Ishikawa (cell line): Measurements from ENCODE around the gene C10orf88.

Experiments used
- CEBPB ChIP-seq: IDR thresholded peaks from 2 replicates; pipeline ENCODE4 v1.6.1; 2012
- CREB1 ChIP-seq: IDR thresholded peaks from 2 replicates; pipeline ENCODE4 v1.6.1; 2012; ENCODE audit warnings: low read depth
- EGR1 ChIP-seq: IDR thresholded peaks from 2 replicates; pipeline ENCODE4 v1.6.1; 2012
- EP300 ChIP-seq: IDR thresholded peaks from 2 replicates; pipeline ENCODE4 v1.6.1; 2012; ENCODE audit warnings: borderline replicate concordance
- FOXM1 ChIP-seq: IDR thresholded peaks from 2 replicates; pipeline ENCODE4 v1.6.1; 2012; ENCODE audit warnings: low read depth, borderline replicate concordance
- MAX ChIP-seq: IDR thresholded peaks from 2 replicates; pipeline ENCODE4 v1.6.1; 2012
- NFIC ChIP-seq: IDR thresholded peaks from 2 replicates; pipeline ENCODE4 v1.6.1; 2012
- RAD21 ChIP-seq: IDR thresholded peaks from 2 replicates; pipeline ENCODE4 v1.6.1; 2012; ENCODE audit warnings: low read depth
- REST ChIP-seq: IDR thresholded peaks from 2 replicates; pipeline ENCODE4 v1.6.1; 2012; ENCODE audit warnings: low read depth, mild to moderate bottlenecking
- TAF1 ChIP-seq: IDR thresholded peaks from 2 replicates; pipeline ENCODE4 v1.6.1; 2012; ENCODE audit warnings: low read depth, mild to moderate bottlenecking
- TCF12 ChIP-seq: IDR thresholded peaks from 2 replicates; pipeline ENCODE4 v1.6.1; 2012; ENCODE audit warnings: low read depth
- TEAD4 ChIP-seq: IDR thresholded peaks from 2 replicates; pipeline ENCODE4 v1.6.1; 2012
- USF1 ChIP-seq: IDR thresholded peaks from 2 replicates; pipeline ENCODE4 v1.6.1; 2012
- YY1 ChIP-seq: IDR thresholded peaks from 2 replicates; pipeline ENCODE4 v1.6.1; 2012; ENCODE audit warnings: low read depth
- ZBTB7A ChIP-seq: IDR thresholded peaks from 2 replicates; pipeline ENCODE4 v1.6.1; 2012; ENCODE audit warnings: low read depth

Gene C10orf88

DNA sequence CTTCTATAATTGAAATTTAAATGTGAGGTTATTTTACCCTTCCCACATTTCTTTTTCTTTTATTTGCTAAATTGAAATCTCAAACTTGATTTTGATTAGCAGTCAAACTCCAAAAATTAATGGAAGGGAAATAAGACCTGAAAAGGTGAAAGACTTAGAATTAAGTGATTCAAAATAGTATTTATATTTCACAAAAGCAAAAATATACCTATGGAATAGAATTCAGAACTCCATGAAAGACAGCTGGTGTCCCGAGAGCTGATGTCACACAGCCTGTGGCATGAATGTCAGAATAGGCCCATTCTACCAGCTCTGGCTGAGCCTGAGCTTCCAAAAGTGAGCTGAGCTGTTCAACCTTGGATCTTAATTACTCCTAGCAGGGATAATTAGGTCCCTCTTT, 43.7 kb downstream of the C10orf88 start, which contains the start of gene FAM24A:
Gene FAM24A, plus strand, starts transcription at position 301 of the 400 bp plus-strand sequence. CDS start 1,025 bp downstream, outside the sequence.
- TF ChIP-seq USF1: no peak
- TF ChIP-seq FOXM1: no peak
- TF ChIP-seq TEAD4: no peak
- TF ChIP-seq NFIC: no peak
- TF ChIP-seq REST: no peak
- TF ChIP-seq ZBTB7A: no peak
- no peak for TF ChIP-seq EGR1
- TF ChIP-seq TCF12: no peak
- TF ChIP-seq CREB1: no peak
- no peak for TF ChIP-seq RAD21
- no peak for TF ChIP-seq TAF1
- TF ChIP-seq YY1: no peak
- no peak for TF ChIP-seq CEBPB
- TF ChIP-seq MAX: no peak
- no peak for TF ChIP-seq EP300

- TF ChIP-seq ZBTB7A: no peak
- TF ChIP-seq USF1: no peak
- no peak for TF ChIP-seq MAX
- TF ChIP-seq YY1: no peak
- TF ChIP-seq TAF1: no peak
Observed at GRCh38 chr10:122894261-122894944, 59.6 kb downstream of the C10orf88 start.

- TF ChIP-seq TCF12: no peak
- TF ChIP-seq TEAD4: no peak
- TF ChIP-seq EGR1: no peak
- TF ChIP-seq CEBPB: no peak
- TF ChIP-seq USF1: no peak
- TF ChIP-seq MAX: no peak
- no peak for TF ChIP-seq TAF1
- no peak for TF ChIP-seq ZBTB7A
- no peak for TF ChIP-seq YY1
Observed at GRCh38 chr10:122884166-122884565, 69.9 kb downstream of the C10orf88 start.

- no peak for TF ChIP-seq CREB1
Observed at GRCh38 chr10:122882766-122883165, 71.3 kb downstream of the C10orf88 start.
